ENCODE results near the gene SLIT3.

Gene SLIT3

GRCh38 chr5:169298193-169298592, 2.7 kb downstream of the SLIT3 start:
- no peak for DNase-seq

DNA sequence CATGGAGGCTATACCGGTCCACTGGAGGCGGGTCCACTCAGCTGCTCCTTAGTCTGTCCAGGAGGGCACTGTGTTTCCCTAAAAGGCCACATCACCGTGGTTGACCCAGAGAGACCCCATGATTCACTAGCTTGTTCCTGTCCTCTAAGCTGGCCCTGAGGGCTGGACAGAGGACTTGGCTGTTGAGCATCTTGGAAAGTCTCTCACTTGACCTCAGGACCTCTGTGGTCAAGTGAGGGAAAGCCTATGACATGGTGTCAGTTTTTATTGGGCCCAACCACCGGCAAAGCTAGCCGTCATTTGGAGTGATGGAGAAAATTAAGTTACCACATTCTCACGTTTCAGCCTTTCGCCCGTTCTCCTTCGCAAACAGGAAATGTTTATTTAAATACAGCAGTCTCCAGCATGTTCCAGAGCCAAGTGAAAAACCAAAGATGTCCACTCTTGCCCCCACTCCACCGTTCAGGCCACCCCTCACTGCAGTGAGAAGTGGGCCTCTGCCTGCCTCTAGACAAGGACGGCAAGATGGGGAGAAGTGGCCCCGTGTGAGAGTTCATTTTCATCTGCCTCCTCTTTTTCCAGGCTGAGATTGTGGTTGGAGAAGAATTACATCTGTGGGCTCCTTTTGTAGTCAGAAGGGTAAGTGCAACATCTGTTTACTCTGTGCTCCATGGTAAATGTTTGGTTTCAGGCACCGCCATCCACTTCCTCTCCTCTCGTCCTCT, 4.4 kb downstream of the SLIT3 start:
- DNase-seq = peak; percentile 73

DNA sequence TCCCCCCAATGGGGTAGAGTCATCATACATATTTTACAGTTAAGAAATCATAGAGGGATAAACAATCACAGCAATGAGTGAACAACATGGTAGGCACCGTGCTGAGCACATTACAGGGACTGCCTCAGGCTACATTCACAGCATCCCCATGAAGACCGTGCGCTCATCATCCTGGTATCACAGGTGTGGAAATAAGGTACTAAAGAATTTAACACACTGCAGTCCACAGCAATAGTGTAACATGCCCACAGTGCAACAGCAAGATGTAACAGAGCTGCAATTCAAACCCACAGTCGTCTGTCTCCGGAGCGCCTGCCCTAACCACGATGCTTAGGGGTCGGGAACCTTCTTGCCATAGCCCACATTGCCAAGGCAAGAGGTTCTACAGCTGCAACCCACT, 5.6 kb downstream of the SLIT3 start:
- DNase-seq = no peak

DNA sequence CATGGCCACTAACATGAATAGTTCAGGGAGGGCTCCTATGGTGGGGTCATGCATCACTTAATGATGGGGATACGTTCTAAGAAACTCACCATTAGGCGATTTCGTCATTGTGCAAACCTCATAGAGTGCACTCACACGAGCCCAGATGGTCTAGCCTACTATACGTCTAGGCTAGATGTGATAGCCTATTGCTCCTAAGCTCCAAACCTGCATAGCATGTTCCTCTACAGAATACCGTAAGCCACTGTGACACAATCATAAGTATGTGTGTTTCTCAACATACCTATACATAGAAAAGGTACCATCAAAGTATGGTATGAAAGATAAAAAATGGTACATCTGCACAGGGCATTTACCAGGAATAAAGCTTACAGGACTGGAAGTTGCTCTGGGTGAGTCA, 6.3 kb downstream of the SLIT3 start:
- no peak for DNase-seq

DNA sequence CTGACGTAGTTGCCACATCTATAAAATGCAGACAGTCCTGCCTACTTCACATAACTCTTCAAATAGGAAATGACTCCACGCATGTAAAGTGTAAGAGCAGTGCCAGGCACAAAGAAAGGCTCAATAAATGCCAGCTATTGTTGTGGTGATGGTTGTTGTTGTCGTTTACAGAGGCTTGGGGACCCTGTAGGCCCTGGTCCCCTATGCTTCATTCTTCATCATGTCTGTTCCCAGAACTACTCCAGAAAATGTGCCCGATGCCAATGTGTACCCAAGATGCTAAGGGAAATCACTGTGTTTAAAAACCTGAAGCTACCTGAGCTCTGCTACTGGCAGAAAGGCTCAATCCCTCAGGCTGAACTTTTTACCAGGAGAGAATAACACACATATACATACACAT, 9.1 kb downstream of the SLIT3 start:
- DNase-seq = no peak

GRCh38 chr5:169290895-169291294, 10.0 kb downstream of the SLIT3 start:
- peak; percentile 28 for DNase-seq

- no peak for DNase-seq
These were observed 11.4 kb downstream of the SLIT3 start for GRCh38 chr5:169289520-169289919.

DNA sequence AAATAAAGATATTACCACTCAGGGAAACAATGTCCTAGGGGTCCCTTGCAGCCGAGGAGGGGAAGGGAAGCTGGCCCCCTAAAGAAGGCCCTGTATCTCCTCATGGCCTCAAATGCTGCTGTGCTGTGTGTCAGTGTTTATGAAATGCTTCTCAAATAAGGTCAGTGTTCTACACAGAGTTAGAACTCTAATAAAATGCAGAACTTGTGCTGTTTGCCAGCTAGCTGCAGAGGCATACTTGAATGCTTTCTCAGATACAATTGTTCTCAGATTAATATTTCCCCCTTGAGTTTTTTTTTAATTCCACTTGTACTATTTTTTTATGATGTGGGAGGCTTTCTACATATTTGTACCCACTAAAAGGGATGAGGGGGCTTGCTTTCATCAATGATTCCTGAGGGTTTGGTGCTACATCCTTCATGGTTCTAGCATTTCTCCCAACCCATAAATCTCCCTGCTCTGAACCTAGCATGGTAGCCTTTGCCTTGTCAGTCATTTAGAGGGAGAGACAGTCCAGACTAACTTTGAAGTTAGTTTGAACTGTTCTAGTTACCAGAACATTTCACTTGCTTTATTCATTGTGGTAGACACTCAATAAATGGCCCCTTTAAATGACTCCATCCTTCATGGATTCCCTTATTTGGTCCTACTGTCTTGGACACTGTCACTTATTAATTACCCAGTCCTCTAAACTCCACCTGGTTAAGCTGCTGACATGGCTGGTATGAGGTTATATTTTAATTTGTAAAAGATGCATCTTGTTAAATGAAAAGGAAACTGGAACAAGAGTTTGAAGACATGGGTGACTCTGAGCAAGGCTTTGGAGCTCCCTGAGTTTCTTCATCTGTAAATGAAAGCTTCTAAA, 12.6 kb downstream of the SLIT3 start:
- peak; percentile 6 for DNase-seq

DNA sequence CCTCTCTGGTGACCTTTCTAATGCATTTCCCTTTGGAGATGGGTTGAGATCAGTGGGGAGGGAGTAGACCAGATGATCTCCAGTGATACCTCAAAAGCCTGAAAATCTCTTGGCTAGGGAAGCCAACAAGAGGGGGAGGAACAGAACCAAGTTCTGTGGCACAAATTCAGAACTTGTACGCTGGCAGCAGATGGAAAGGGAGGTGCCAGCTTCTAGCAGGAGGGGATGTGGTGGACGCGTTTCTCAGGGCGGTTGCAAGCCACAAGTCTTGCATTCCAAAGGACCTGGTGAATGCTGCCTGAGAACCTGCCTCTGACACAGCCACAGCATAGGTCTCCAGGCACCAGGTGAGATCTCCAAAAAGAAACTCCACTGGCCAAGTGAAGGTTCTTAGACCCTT, 13.4 kb downstream of the SLIT3 start:
- no peak for DNase-seq

DNA sequence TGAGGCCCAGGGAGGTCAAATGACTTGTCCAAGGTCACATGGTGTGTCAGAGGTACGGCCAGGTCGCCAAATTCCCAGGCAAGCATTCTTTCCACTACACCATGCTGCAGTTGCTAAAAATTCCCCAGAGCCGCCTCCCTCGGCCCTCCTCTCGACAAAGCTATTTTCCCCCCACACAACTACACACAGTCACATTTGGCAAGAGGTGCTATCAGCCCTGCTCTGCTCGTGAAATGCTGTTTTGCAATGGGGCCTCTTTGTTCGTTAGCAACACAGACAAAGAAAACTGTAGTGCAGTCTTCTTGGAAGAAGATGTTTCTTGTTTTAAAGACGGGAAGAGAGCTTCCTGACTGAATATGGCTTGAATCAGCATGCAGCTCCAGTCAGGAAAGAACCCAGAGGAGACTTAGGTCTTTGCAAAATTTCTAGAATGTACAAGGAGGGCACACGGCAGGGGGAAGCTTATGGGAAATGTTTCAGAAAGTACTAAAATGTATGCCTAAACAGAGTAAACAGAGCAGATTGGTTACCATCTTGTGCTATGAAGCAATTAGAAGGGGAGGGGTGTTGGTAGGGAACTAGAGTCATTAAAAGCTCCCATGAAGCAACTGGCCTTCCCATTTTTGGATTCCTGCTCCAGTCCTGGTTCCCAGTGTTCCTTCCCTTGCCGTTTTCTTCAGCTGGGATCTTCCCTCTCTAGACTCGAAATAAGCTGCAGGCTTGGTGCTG, 14.2 kb downstream of the SLIT3 start:
- DNase-seq = no peak

- no peak for DNase-seq
These were observed 17.1 kb downstream of the SLIT3 start for GRCh38 chr5:169283887-169284286.

DNA sequence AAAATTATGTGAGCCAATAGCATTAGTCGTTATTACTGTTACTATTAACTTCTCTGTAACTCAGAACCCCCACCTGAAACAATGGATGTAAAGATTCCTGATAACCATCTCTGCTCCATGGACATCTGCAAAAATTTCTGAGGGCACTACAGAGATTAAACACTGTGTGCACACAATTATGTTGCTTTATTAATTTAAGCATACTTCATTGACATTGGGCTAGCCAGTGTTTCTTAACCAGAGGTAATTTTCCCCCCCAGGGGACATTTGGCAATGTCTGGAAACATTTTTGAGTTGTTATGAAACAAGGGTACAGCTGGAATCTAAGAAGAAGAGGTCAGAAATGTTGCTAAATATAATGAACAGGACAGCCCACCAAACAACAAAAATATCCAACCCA, 19.3 kb downstream of the SLIT3 start:
- DNase-seq = no peak

- no peak for DNase-seq
These were observed 20.2 kb downstream of the SLIT3 start for GRCh38 chr5:169280696-169281095.

- no peak for DNase-seq
These were observed 20.7 kb downstream of the SLIT3 start for GRCh38 chr5:169280286-169280685.

- DNase-seq = no peak
These were observed 21.8 kb downstream of the SLIT3 start for GRCh38 chr5:169279125-169279524.

DNA sequence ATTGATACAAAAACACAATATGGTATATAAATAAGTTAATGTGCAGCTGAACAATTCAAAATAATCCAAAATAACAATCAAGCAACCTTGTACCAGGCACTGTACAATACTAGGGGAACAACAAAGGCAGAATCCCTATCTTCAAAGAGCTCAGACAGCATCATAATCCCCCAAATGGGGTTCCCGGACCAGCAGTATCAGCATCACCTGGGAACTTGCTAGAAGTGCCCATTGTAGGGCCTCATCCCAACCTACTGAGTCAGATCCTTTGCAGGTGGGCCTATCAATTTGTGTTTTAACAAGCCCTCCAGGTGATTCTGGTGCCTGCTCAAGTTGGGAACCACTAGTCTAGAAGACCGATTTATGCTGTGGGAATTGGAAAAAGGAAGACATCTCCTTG, 27.1 kb downstream of the SLIT3 start:
- DNase-seq = no peak

- no peak for DNase-seq
These were observed 27.5 kb downstream of the SLIT3 start for GRCh38 chr5:169273451-169273850.

DNA sequence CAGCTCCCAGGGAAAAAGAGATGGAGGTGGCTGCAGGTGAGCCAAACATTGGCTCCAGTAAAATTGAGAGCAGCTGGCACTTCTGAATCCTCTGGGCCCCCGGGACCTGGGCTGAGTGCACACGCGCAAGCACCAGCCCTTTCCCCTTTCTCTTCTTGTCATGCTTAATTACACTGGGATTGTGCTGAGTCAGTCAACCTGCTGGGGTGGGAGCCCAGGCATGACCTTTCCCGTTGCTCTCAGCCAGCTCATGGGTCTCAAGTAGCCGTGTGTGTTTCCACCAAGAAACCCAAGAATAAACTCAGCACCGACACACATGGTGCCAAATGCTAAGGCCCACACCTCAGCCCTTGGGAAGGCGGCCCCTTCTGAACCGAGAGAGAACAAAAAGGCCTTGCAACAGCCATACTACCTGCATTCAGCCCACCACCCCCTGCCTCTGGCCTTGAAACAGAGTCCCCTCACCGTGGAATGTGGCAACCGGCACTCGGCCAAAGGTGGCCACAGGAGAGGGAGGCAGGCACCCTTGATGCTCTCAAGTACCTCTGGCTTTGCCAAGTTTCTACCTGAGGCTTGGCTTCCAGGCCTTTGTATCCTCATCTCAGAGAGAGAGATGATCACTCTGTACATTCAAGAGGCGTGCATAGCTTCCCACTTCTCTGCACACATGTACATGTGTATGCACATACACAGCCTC, 28.1 kb downstream of the SLIT3 start:
- DNase-seq = peak; percentile 93

DNA sequence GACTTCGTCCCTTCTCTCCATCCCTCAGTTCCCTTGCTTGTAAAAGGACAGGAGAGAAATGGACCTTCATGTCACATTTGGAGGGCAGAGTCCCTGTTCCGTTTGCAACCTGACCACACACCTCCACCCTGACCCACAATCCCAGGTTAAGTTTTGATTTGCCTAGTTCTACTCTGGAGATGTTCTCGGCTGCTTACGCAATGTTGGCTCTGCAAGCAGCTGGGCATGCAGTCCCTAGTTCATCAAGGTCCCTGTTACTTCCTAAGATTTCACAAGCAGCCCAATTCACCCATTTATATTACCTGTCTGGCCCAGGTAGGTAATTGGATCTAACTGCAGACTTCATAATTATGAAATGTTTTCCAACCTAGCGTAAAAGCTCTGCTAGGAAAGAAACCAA, 28.8 kb downstream of the SLIT3 start:
- DNase-seq = no peak

- peak; percentile 4 for DNase-seq
These were observed 30.1 kb downstream of the SLIT3 start for GRCh38 chr5:169270827-169271226.

DNA sequence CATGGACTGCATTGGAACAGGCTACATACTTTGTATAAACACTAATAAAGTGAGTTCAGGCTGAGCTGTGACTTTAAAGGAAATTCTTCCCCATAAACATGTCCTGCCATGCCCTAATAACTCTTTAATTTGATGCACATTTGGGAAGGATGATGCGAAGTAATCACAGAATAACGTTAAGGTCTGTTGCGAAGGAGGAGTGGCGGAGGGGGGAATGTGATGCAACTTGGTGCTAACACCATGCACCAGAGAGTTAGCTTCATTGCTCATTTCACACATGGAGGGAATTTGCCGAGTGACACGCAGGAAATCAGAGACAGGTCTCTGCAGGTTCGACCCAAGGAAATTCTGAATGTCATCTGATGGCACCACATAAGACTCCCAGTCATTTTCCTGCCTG, 32.9 kb downstream of the SLIT3 start:
- no peak for DNase-seq

DNA sequence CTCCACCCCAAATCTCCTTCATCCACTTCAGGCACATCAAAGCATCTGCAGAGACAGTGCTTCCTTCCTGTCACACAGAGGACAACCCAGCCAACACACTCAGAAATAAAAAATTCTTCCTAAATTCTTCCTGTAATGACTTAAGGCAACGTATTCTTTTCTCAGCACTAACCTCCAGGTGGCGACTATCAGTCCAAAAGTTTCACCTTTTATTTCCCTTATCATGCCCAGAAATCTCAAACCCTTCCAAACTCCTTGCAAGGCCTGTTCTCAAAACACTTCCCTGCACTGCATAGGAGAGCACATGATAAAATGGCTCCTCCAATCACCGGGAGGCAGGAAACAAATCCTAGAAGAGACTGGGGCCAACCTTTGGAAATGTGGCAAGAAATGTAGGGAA, 35.1 kb downstream of the SLIT3 start:
- DNase-seq = no peak

DNA sequence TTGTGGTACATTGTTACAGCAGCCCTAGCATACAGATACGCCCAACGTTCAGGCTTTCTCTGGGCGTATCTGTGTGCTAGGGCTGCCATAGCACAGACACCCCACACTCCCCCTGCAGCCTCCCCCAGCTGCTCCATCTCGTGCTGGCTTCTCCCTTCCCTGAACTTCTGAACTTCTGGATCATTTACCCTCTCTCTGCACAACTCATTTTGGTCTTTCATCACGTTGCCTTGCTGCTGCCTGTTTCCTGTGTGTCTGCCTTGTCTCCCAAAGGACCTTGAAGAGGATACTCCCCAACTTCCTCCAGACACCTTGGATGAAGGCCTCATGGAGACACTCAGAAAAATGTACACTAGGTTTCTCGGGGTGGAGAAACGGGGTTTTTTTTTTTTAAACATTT, 37.3 kb downstream of the SLIT3 start:
- DNase-seq = no peak
